Stimulated activated naive B cell treated with anti-CD40 and anti-IgM and Interleukin-4, amounts not matched to agents 10 μg/mL and 1 μg/mL and 100 μg/mL, for 72 hours (primary cell): ENCODE measurements around the gene MSLN.
"Not testable (repeated sequence)": the region's sequence is repeated elsewhere in the genome, so short reads cannot be mapped to it uniquely, and the experiment has no call there.

Source experiments
- ATAC-seq, 2 donors: fragments of 150-1000 bp; cut with Tn5 transposase; replicated peaks; 2 replicates each; pipeline ENCODE4 v1.10.0; 2021; ENCODE audit warnings: moderate library complexity in 1 of 2
- DNase-seq: peaks from one replicate; pipeline ENCODE4 v3.0.0; 2021
- H3K27ac Mint-ChIP-seq: one replicate; pipeline ENCODE4 v1.8.0; 2022; ENCODE audit warnings: mild to moderate bottlenecking, mixed read lengths
- H3K27me3 Mint-ChIP-seq, 2 donors: one replicate each; pipeline ENCODE4 v1.8.0; 2022; ENCODE audit warnings: mixed read lengths in 2 of 2
- H3K36me3 Mint-ChIP-seq, 2 donors: one replicate each; pipeline ENCODE4 v1.8.0; 2022; ENCODE audit warnings: mixed read lengths in 2 of 2, mild to moderate bottlenecking in 1 of 2
- H3K4me1 Mint-ChIP-seq, 2 donors: one replicate each; pipeline ENCODE4 v1.8.0; 2022; ENCODE audit warnings: mixed read lengths in 2 of 2, mild to moderate bottlenecking in 1 of 2
- H3K4me3 Mint-ChIP-seq, 2 donors: one replicate each; pipeline ENCODE4 v1.8.0; 2022; ENCODE audit warnings: mild to moderate bottlenecking in 2 of 2, mixed read lengths in 2 of 2, moderate library complexity in 1 of 2
- H3K9me3 Mint-ChIP-seq, 2 donors: one replicate each; pipeline ENCODE4 v1.8.0; 2022; ENCODE audit warnings: mixed read lengths in 2 of 2, mild to moderate bottlenecking in 1 of 2

MSLN gene

DNA sequence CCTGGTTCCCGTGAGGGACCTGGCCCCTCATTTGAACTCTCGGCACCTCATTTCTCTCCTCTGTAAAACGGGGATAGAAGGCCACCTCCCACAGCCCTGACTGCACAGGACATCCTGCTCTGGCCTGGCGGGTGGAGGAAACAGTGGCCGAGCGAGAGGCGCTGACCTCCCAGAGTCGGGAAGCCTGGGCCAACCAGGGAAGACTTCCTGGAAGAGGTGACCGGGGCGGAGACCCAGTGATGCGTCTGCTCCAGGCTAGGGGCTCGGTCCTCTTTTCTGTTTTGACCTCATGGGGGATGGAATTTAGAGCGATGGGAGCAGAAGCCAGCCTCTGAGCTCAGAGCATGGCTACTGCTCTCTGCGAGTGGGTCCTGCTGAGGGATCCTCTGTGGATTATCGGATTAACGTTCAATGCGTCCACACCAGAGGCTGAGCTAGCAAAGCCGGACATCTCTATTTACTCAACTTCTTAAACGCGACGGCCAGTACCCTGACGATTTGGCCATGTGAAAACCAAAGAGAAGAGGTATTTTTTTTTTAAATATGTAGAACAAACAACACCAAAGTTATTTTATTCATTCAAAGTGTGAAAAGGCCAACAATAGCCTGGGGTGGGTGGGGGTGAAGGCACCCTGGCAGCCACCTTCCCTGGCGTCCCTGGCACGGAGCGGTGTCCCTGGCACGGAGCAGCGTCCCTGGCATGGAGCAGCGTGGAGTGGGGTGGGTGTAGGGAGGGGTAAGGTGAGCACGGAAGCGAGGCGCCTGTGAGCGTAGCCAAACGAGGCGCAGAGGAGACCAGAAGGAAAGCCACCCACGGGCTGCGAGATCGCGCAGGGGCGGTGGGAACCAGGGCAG lies 9.2 kb upstream of the MSLN start:
- Mint-ChIP-seq H3K27me3 (peaks cover 1 to 19% of the 10 kb centered on the region in 2 donors), H3K4me1 (peaks cover 3 to 4% of the 10 kb centered on the region in 2 donors)

DNA sequence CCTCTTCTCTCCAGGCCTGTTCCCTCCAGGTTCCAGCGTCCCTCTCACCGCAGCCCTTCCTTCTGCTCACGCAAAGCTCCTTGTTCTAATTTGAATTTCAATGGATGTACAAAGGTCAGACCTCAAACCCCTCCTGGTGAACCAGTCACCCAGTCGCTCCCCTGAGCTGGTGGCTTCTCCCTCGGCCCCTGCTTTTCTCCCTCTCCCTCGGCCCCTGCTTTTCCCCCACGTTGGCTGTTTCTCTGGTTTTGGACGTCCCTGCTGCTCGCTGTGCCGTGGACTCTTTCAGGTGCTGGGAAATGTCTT lies 8.6 kb upstream of the MSLN start:
- H3K27me3 Mint-ChIP-seq, result peaks cover 5 to 15% of the 10 kb centered on the region in 2 donors
- ATAC-seq, result no peak
- peaks cover 3 to 4% of the 10 kb centered on the region in 2 donors for H3K4me1 Mint-ChIP-seq
- no peak overlapping the region for H3K4me3 Mint-ChIP-seq
- no peak for DNase-seq
- no peaks in the 10 kb centered on the region for H3K36me3 Mint-ChIP-seq
- no peaks in the 10 kb centered on the region for H3K9me3 Mint-ChIP-seq
- no peak overlapping the region for H3K27ac Mint-ChIP-seq

More for the DNA sequence above, 9.2 kb upstream of the MSLN start:
- H3K4me3 Mint-ChIP-seq, result no peak overlapping the region
- no peak for DNase-seq
- H3K9me3 Mint-ChIP-seq, result no peaks in the 10 kb centered on the region
- H3K27ac Mint-ChIP-seq, result peak overlapping the region; percentile 53
- ATAC-seq, result no peak
- H3K36me3 Mint-ChIP-seq, result no peaks in the 10 kb centered on the region

DNA sequence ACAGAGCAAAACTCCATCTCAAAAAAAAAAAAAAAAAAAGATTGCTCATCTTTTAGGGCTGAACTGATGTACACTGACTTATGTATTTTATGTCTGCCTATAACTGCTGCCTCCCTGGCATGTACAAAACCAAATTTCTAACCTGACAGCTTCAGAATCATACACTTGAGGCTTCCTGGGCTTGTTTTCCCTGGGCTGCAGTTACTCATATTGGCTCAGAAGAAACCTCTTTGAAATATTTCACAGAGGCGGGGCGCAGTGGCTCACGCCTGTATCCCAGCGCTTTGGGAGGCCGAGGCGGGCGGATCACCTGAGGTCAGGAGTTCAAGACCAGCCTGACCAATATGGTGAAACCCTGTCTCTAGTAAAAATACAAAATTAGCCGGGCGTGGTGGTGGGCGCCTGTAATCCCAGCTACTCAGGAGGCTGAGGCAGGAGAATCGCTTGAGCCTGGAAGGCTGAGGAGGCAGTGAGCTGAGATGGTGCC lies 6.4 kb upstream of the MSLN start:
- H3K4me3 Mint-ChIP-seq, H3K4me1 Mint-ChIP-seq, H3K9me3 Mint-ChIP-seq, H3K27ac Mint-ChIP-seq, DNase-seq, ATAC-seq, H3K36me3 Mint-ChIP-seq: not testable (repeated sequence)
- H3K27me3 Mint-ChIP-seq, result peaks cover 12 to 22% of the 10 kb centered on the region in 2 donors

DNA sequence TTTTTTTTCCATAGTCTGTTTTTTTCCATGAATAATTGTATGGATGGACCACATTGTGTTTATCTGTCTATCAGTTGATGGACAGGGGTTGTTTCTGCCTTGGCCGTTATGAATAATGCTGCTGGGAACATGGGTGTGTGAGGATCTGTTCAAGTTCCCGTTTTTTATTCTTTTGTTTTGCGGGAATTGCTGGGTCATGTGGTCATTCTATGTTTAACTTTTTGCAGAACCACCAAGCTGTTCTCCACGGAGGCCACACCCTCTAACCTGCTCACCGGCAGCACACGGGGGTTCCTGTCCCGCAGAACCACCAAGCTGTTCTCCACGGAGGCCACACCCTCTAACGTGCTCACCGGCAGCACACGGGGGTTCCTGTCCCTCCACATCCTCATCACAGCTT lies 5.9 kb upstream of the MSLN start:
- Mint-ChIP-seq H3K4me1 (peaks cover 4 to 8% of the 10 kb centered on the region in 2 donors), H3K9me3 (no peaks in the 10 kb centered on the region), H3K4me3 (no peak overlapping the region), H3K36me3 (no peaks in the 10 kb centered on the region), H3K27ac (no peak overlapping the region), H3K27me3 (peaks cover 12 to 22% of the 10 kb centered on the region in 2 donors)
- ATAC-seq, result peak; percentile 33 to 50
- DNase-seq, result no peak

DNA sequence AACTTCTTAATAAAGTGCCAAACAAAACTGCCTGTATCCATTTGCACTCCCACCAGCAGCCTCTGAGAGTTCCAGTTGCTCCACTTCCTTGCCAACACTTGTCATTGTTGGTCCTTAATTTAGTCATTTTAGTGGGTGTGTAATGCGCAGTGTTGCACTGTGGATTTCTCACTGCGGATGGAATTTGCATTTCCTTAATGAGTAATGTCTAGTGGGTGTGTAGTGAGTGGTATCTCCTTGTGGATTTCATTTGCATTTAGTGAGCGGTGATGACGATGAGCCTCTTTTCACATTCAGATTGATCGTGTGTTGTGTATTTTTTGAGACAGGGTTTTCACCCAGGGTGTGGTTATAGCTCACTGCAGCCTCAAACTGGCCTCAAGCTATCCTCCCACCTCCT lies 4.1 kb upstream of the MSLN start:
- peaks cover 12 to 22% of the 10 kb centered on the region in 2 donors for H3K27me3 Mint-ChIP-seq
- no peak overlapping the region for H3K4me3 Mint-ChIP-seq
- H3K9me3 Mint-ChIP-seq, result no peaks in the 10 kb centered on the region
- no peaks in the 10 kb centered on the region for H3K36me3 Mint-ChIP-seq
- DNase-seq, result no peak
- ATAC-seq, result no peak
- H3K27ac Mint-ChIP-seq, result no peak overlapping the region
- H3K4me1 Mint-ChIP-seq, result peaks cover 4 to 8% of the 10 kb centered on the region in 2 donors

DNA sequence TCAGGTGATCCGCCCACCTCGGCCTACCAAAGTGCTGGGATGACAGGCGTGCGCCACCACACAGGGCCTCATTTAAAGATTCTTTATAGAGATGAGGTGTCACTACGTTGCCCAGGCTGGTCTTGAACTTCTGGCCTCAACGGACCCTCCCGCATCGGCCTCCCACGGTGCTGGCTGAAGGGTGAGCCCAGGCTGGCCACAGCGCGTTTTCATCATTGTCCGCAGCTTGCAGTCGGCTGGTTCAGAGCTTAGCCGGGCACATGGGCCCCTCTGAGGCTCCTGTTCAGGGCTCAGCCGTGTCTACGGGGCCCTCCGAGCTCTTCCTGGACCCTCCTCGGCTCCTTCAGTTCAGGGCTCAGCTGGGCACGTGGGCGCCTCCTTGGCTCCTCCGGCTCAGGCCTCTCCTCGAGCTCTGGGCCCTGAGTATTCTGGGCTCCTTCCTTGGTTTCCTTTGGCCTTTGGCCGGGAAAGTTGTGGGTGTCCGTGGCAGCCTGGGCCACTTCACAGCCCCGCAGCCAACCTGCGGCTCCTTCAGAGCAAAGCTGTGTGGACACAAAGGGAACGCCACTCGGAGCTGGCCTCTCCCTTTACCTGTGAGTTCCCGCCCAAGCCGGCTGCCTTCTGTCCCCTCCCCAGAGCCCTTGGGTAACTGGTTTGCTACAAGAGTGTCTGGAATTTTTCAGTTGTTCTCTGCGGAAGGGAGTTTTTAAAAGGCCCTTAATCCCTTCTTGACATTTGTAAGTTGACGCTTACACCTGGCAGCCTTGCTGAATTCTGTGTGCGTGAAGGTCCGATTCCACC lies 1.2 kb upstream of the MSLN start:
- DNase-seq, result no peak
- ATAC-seq, result no peak
- Mint-ChIP-seq H3K27me3 (peaks cover 19% of the 10 kb centered on the region in 2 donors), H3K36me3 (no peaks in the 10 kb centered on the region), H3K4me1 (peaks cover 4 to 8% of the 10 kb centered on the region in 2 donors), H3K27ac (no peak overlapping the region), H3K9me3 (no peaks in the 10 kb centered on the region), H3K4me3 (no peak overlapping the region)

DNA sequence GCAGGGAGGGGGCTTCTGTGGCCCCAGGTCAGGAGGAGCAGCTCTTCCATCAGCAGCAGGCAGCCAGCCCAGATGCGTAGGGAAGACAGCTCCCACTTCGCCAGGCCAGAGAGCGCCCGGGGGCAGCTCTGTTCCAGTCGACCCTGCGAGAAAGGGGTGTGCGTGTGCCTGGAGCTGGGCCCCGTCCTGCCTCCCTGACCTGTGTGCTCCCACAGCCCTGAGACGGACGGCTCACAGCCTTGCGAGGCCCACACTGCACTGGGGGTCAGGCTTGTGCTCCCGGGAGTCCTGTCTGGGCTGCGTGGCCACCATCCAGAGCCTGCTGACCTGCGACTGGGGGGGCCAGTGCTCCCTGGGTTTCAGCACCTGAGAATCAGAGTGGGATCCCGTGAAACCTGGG lies 469 bp upstream of the MSLN start:
- no peak overlapping the region for H3K27ac Mint-ChIP-seq
- DNase-seq (no peak), ATAC-seq (no peak)
- peaks cover 19% of the 10 kb centered on the region in 2 donors for H3K27me3 Mint-ChIP-seq
- no peaks in the 10 kb centered on the region for H3K36me3 Mint-ChIP-seq
- no peak overlapping the region for H3K4me3 Mint-ChIP-seq
- peaks cover 0 to 6% of the 10 kb centered on the region in 2 donors for H3K4me1 Mint-ChIP-seq
- no peaks in the 10 kb centered on the region for H3K9me3 Mint-ChIP-seq

DNA sequence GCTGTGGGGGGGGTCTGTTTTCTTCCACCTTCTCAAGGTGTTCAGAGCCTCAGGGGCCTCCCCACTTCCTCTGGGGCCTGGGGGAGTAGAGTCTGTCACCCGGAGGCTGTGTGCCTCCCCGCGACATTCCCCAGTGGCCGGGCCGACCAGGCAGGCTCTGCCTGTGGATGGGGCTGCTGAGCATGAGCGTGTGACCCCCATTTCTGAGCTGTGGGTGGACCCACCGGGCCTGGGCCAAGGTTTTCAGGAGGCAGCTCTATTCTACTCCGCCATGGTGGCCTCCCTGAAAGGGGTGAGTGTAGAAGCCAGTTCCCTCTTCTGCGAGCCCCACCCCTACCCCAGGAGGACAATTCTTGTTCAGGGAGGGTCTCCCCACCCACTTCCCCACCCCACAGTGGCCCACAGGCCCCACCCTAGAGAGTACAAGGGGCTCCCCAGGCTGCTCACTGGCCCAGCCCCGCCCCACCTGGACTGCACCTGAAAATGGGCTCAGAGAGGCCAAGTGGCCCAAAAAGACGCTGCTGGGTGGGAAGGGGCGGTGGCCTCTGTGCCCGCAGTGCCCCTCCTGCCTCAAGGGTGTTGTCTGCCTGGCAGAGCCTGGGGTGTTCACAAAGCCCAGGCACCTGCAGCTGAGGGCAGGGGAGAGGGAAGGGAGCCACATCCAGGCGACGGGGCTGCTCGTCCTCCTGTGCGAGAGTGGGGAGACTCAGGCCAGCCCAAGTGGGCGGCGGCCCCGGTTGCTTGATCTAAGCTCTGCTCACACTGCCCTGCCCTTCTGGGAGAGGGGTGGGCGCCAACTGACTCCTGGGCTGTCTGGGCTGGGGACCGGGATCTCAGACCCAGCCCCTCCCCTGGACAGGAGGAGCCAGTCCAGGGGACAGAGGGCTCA lies 1.3 kb downstream of the MSLN start:
- ATAC-seq (no peak), DNase-seq (no peak)
- Mint-ChIP-seq H3K9me3 (no peaks in the 10 kb centered on the region), H3K4me3 (no peak overlapping the region), H3K27ac (no peak overlapping the region), H3K27me3 (peaks cover 14 to 19% of the 10 kb centered on the region in 2 donors), H3K4me1 (peaks cover 0 to 4% of the 10 kb centered on the region in 2 donors), H3K36me3 (no peaks in the 10 kb centered on the region)

DNA sequence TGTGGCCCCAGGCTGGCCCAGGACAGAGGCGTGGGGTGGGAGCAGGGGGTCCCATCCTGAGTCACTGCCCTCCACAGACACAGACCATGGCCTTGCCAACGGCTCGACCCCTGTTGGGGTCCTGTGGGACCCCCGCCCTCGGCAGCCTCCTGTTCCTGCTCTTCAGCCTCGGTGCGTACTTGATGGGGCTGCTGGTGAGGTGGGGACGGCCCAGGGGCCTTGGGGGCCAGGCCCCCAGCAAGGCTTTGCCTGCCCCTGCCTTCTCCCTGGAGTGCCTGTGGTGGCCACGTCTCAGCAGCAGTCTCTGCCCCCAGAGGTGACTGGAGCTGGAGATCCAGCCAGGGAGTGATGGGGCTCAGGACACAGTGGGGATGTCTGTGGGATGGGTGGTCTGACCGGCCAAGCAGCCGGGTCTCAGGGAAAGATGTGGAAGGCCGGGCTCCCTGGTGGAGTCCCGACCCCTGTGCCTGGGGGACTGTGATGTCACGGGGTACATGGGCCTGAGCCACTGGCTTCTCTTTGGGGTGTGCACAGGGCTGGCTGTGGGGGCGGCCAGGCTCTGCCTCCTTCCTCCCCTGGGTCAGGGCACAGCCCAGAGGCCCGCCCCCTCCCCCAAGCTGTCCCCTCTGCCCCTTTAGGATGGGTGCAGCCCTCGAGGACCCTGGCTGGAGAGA lies 2.2 kb downstream of the MSLN start:
- Mint-ChIP-seq H3K9me3 (no peaks in the 10 kb centered on the region), H3K4me1 (peaks cover 0 to 1% of the 10 kb centered on the region in 2 donors), H3K36me3 (no peaks in the 10 kb centered on the region), H3K27ac (no peak overlapping the region), H3K27me3 (peaks cover 10 to 15% of the 10 kb centered on the region in 2 donors), H3K4me3 (no peak overlapping the region)
- DNase-seq, result no peak
- no peak for ATAC-seq

DNA sequence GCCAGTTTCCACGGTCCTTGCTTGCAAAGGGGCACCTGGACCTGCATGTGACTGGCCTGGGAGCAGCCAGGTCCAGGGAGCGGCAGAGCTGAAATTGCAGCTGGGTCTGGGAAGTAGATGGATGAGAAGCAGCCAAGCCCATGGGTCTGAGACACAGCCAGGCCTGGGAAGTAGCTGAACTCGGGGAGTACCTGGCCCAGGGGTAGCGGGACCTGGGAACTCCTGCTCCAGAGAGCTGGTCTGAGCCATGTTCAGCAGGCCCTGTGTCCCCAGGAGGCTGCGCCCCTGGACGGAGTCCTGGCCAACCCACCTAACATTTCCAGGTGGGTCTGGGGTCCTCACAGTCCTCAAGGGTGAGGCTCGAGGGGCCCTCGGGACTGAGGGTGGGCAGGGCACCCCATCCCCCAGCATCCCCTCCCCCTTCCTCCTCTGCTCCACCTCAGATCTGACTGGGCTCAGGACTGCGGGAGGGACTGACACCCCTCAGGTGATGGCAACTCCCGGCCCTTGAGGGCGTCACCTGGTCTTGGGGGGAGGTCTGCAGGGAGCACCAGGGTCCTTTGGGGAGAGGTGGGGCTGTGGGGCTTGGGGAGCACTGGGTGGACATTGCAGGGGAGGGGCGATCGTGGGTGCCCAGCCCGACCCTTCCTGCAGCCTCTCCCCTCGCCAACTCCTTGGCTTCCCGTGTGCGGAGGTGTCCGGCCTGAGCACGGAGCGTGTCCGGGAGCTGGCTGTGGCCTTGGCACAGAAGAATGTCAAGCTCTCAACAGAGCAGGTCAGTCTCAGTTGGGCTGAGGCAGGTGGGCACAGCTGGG lies 3.0 kb downstream of the MSLN start:
- Mint-ChIP-seq H3K36me3 (no peaks in the 10 kb centered on the region), H3K27me3 (peaks cover 7 to 12% of the 10 kb centered on the region in 2 donors), H3K4me3 (no peak overlapping the region), H3K4me1 (no peaks in the 10 kb centered on the region), H3K27ac (no peak overlapping the region), H3K9me3 (no peaks in the 10 kb centered on the region)
- DNase-seq, result no peak
- no peak for ATAC-seq

DNA sequence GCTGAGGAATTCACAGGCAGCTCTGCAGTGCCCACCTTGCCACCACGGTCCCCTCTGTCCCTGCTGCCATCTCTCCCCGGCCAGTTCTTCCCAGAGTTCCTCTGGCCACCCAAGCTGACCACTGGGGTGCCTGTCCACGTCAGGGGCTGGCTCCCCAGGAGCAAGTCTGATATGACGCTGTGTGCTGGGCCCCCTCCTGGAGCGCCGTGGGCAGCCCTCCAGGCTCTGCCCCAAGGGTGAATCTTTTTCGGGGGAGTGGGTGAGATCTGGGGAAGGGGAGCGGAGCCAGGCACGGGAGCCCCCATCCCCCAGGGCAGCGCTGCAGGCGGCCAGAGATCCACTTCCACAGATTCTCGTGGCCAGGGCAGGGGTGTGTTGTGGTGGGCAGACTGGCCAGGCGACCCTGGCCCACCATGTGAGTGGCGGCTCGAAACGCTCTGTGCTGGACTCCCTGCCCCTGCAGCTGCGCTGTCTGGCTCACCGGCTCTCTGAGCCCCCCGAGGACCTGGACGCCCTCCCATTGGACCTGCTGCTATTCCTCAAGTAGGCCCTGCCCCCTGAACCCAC lies 3.7 kb downstream of the MSLN start:
- no peak overlapping the region for H3K4me3 Mint-ChIP-seq
- no peaks in the 10 kb centered on the region for H3K9me3 Mint-ChIP-seq
- no peak for DNase-seq
- peaks cover 7 to 12% of the 10 kb centered on the region in 2 donors for H3K27me3 Mint-ChIP-seq
- H3K27ac Mint-ChIP-seq, result no peak overlapping the region
- no peak for ATAC-seq
- H3K4me1 Mint-ChIP-seq, result no peaks in the 10 kb centered on the region
- no peaks in the 10 kb centered on the region for H3K36me3 Mint-ChIP-seq

DNA sequence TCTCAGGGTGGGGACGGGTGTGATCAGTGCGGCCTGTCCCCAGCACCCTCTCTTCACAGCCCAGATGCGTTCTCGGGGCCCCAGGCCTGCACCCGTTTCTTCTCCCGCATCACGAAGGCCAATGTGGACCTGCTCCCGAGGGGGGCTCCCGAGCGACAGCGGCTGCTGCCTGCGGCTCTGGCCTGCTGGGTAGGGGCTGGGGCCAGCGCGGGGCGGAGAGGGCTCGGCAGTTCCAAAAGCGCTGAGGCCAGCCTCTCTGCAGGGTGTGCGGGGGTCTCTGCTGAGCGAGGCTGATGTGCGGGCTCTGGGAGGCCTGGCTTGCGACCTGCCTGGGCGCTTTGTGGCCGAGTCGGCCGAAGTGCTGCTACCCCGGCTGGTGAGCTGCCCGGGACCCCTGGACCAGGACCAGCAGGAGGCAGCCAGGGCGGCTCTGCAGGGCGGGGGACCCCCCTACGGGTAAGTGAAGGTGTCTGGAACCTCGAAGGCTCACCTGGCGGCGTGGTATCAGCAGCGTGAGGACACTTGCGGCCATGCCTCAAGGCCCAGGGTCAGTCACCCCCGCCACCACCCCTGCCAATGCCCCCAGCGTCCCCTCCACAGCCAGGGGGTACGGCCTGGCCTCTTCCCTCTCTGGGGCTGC lies 4.4 kb downstream of the MSLN start:
- Mint-ChIP-seq H3K27ac (no peak overlapping the region), H3K4me3 (no peak overlapping the region), H3K36me3 (no peaks in the 10 kb centered on the region), H3K27me3 (peaks cover 7 to 12% of the 10 kb centered on the region in 2 donors), H3K9me3 (no peaks in the 10 kb centered on the region), H3K4me1 (no peaks in the 10 kb centered on the region)
- no peak for DNase-seq
- ATAC-seq, result no peak
